Eye (tissue), 1 donor: ENCODE measurements around the gene KDM4E.
"Not testable (repeated sequence)": the region's sequence is repeated elsewhere in the genome, so short reads cannot be mapped to it uniquely, and the experiment has no call there.

ENCODE experiments used
- DNase-seq: peaks from one replicate; pipeline ENCODE4 v3.0.0-alpha.2; 2015

The KDM4E gene

DNA sequence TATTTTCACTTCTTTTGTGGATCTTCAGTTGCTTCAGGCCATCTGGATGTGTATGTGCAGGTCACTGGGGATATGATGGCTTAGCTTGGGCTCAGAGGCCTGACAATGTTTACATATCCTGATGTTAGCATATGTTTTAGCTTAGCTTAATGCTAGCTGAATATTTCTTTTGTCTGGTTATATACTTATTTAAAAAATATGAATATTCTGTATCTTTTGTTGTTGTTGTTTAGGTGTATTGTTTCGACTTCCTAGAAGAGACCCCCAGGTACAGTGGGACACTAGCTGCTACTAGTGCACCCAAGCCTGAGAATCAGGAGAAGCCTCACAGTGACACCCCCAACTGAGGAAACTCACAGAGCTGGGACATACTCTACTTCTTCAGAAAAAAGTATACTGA lies at the start of gene KDM4E:
Gene KDM4E, plus strand, starts transcription at position 301 of the 400 bp plus-strand sequence. CDS start 300 bp downstream, outside the sequence.
- DNase-seq: no peak

DNA sequence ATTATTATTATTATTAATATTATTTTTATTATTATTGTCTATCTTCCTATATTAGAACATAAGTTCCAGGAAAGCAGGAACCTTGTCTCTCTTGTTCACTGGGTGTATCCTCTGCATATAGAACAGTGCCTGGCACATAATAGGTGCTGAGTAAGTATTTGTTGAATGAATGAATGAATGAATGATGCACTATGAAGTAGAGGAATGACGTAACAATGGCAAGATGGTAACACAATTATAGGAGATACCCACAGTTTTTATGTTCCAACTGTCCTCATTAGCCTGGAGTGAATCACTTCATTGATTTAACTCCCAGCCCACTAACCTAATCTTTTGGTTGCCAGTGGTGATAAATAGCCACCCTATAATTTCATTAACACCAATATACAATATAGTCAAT lies 49.5 kb upstream of the KDM4E start:
- no peak for DNase-seq

DNA sequence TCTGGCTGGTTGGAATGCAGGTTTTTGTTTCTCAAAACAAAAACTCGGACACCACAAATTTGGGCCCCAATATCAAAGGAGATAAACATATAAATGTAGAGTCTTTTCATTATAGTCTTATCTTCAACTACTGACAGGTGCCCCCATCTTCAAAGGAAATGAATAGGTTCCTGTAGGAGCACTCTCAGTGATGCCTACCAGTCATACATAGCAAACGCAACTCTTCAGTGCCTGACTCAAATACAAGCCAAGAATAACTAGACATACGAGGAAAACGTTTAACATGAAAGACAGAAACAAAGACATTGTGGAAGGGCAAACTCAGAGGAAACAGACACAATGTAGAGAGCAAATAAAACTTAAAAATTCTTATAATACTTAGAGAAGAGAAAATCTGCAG lies 37.7 kb upstream of the KDM4E start:
- DNase-seq: no peak

DNA sequence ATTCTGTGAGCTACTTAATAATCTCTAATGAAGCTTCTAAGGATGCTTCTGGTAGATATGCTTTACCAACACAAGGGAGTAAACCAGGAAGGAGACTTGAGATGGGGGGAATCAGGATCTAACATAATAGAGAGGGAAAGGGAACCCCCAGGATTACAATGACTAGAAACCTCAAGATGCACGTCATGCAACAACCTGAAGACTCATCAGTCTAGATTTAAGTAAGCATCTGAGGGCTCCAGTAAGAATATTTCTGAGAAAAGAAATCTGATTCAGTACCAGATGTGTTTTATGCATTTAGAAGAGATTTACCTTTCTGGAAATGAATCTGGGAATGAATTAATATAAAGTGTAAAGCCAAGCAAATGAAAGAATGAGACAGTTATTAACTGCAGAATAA lies 36.3 kb upstream of the KDM4E start:
- DNase-seq: no peak

DNA sequence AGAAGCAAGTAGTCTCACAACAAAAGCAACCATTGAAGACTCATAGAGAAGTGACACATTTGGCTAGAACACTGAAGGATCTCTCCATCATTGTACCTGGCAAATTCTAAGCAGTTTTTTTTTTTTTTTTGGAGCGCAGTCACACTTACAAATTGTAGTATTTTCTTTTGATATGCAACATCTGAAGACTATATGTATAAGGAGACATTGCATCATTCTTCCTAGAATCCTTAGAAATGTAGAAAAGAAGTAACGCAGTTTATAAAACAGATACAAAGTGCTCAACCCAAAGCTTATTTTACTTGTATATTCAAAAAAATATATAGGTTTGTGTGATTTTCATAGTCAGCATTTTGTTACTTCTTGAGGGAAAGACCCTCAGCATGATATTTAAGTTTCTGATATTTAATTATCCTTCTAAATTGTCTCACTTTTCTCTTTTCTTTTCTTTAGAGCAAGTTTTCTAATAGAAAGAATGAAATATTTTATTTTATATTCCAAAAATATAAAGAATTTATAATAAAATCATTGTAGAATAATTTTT lies 31.6 kb upstream of the KDM4E start:
- DNase-seq: no peak

DNA sequence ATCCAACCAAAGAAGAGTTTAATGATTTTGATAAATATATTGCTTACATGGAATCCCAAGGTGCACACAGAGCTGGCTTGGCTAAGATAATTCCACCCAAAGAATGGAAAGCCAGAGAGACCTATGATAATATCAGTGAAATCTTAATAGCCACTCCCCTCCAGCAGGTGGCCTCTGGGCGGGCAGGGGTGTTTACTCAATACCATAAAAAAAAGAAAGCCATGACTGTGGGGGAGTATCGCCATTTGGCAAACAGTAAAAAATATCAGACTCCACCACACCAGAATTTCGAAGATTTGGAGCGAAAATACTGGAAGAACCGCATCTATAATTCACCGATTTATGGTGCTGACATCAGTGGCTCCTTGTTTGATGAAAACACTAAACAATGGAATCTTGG lies 27.6 kb upstream of the KDM4E start:
- no peak for DNase-seq

DNA sequence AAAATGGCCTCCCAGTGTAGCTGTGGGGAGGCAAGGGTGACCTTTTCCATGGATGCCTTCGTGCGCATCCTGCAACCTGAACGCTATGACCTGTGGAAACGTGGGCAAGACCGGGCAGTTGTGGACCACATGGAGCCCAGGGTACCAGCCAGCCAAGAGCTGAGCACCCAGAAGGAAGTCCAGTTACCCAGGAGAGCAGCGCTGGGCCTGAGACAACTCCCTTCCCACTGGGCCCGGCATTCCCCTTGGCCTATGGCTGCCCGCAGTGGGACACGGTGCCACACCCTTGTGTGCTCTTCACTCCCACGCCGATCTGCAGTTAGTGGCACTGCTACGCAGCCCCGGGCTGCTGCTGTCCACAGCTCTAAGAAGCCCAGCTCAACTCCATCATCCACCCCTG lies 26.8 kb upstream of the KDM4E start:
- no peak for DNase-seq

DNA sequence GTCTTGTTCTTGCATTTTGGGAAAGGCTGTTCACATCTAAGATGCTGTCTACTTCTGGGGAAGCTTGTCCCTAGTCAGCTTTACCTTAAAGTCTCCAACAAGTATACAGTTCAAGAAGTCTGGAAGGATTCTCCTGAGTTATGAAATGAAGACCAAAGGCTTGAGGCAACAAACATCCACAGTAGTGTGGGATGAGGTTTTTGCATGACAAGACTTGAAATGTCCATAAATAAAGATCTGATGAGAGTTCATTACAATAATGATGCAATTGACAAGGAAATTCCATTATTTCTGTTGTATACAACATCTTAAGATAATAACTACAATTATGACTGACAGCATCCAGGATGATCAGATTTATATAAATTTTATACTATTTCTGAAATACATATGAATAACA lies 21.3 kb upstream of the KDM4E start:
- no peak for DNase-seq

DNA sequence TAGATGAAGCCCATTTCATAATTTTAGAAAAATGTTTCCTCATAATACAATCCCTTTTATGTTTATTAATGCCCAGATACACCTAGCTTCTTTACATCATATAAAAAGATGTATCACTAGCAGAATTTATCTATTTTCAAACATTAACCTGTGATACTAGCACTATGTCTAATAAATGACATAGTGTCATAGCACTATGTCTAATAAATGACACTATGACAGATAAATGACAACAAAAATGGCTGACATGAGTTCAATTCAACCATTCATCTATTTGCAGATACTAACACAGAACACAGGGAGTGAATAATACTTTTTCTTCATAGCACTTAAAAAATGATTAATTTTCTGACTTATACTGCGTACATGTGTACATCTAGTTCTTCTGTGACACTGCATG lies 19.4 kb upstream of the KDM4E start:
- DNase-seq: no peak

DNA sequence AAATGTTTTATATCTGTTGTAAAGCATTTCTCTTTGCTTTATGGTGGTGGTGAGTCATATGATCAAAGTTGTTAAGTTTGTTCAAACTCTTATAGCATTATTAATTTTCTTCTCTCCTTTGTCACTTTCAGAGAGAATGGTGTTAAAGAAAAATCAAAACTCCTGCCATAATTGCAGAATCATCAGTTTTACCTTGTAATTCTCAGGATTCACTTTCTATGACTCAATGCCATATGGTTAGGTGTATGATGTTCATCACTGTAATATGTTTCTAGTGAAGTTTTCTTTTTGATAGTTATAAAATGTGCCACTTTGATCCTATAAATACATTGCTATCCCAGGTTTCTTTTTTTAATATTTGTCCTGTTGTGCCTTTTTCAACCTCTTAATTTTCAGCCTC lies 13.7 kb upstream of the KDM4E start:
- DNase-seq: no peak

DNA sequence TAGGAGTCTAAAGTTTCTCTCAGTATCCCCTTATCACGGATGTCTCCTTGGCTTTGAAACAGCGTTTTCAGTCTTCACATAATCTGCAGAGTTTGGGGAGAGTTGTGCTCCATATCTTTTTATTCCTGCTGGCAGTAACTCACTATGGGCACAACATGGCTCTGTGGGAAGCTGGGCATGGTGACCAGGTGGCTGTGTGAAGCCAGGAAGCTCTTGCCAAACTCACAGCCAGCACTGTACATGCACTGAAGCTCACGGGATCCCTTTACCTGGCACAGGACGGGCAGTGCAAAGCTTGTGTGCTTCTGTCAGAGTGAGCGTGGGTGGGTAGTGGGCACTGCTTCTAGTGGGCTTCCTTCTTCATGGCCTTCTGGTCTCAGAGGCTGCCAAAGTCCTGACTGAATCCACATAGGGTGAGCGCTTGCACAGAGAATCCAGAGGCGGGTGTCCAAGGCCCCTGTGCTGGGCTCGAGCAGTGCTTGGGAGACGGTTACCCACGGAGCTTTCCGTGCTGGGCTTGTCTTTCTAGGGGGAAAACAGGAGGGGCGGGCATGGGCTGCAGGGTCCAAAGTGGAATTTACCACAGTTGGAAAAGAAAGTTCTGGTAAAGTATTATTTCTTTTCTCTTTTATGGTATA lies 10.8 kb upstream of the KDM4E start:
- no peak for DNase-seq

DNA sequence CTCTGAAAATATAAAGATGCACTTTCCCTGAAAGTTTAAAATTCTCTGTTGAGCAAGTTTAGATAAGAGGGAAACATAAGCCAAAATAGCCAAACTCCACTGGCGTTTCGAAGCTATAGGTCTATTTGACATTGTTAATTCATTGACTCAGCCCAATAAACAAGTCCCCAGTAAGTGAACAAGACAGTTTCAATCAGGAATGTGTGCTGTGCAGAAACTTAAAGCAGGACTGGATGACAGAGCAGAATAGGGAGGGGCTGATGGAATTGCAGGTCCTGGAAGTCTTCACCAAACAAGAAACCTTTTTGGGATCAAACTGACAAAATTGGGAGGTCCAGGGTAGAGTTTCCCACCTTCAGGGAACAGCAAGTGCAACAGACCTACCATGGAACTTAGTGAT lies 8.9 kb upstream of the KDM4E start:
- no peak for DNase-seq

DNA sequence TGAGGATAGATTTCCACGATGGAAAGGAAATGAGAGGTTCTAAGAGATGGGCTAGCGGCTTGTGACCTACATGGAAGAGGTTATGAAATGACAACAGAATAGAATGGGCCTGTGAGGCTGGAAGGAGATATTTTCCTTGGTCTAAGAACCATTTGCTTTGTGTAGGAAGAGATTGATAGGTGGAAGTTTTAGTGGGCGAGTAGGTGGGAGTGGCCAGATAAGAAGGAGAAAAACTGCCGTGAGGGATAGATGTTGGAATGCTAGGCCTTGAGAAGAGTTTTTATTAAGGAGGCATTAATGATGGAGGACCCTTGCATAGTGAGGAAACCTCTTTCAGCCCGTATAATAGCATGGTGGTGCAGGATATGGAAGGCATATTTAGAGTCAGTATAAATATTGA lies 3.6 kb upstream of the KDM4E start:
- DNase-seq: not testable (repeated sequence)

DNA sequence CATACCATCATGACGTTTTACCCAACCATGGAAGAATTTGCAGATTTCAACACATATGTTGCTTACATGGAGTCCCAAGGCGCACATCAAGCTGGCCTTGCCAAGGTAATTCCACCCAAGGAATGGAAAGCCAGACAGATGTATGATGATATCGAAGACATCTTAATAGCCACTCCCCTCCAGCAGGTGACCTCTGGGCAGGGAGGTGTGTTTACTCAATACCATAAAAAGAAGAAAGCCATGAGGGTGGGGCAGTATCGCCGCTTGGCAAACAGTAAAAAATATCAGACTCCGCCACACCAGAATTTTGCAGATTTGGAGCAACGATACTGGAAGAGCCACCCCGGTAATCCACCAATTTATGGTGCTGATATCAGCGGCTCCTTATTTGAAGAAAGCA lies 536 bp downstream of the KDM4E start:
- DNase-seq: not testable (repeated sequence)

DNA sequence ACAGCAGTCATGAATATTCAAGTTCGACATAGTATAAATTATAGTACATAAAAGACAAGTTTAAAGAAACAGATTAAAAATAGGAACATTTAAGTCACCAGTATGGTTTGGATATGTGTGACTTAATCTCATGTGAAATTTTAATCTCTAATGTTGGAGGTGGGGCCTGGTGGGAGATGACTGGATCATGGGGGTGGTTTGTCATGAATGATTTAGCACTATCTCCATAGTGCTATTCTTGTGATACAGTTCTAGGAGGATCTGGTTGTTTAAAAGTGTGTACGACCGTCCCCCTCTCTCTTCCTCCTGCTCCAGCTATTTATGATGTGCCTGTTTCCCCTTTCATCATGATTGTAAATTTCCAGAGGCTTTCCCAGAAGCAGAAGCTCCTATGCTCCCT lies 3.3 kb downstream of the KDM4E start:
- DNase-seq: no peak

DNA sequence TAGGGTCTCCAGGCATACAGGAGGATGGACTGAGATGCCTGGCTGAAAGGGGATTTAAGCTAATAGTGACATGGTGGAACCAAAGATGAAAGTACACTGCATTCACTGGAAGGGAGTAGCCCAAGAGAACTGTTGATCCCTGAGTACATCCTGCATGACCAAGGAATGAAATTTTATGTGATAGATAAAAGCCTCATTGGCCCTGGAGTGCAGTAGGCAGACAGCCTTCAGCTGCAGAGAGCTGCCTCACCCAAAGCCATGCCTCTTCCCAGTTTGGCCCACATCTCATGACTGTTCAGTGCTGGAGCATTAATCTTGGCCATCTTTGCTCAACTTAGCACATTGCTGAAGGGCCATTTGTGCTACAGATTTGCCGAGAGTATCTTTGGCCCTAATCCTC lies 8.0 kb downstream of the KDM4E start:
- DNase-seq: no peak

DNA sequence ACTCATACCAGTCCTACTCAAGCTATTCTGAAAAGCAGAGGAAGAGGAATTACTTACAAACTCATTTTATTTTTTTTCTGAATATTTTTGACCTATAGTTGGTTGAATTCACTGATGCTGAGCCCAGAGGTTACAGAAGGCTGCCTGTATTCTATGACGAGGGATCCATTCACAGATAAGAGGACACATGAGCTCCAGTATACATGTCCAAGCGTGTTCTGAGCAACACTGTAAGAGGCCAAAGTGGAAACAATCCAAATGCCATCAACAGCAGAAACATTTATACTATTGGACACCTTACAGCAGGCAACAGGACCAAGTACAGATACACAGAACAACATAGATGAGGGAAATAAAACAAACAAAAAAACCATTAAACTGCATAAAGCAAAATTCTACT lies 10.3 kb downstream of the KDM4E start:
- no peak for DNase-seq

DNA sequence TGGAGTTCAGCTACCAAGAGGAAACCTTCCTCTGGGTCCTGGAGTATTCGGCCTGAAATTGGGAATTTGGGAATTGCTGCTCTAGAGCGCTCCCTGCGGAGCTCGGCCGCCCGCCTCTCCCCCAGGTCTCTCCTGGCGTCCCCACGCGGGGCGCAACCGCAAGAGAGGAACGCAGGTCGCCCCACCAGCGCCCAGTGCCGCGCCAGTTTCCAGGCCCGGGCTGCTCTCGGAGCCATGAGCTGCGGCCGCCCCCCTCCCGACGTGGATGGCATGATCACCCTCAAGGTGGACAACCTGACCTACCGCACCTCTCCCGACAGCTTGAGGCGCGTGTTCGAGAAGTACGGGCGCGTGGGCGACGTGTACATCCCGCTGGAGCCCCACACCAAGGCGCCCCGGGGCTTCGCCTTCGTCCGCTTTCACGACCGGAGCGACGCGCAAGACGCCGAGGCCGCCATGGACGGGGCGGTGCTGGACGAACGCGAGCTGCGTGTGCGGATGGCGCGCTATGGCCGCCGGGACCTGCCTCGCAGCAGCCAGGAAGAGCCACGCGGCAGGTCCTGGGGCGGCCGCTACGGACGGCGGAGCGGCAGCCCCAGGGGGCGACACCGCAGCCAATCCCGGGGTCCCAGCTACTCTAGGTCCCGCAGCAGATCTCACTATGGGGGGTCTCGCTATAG lies 12.4 kb downstream of the KDM4E start:
- peak; percentile 43 for DNase-seq

DNA sequence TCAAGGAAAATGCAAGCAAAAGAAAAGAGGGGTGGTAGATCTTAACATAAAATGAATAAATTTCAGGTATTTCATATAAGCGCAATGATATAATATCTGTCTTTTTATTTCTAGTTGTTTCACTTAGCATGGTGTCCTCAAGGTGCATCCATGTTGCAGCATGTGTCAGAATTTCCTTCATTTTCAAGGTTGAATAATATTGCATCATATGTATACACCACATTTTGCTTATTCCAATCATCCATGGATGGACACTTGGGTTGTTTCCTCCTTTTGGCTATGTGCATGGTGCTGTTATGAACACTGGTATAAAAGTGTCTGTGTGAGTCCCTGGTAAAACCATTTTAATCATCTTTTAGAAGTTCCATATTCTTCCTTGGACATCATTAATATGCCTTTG lies 17.2 kb downstream of the KDM4E start:
- no peak for DNase-seq

DNA sequence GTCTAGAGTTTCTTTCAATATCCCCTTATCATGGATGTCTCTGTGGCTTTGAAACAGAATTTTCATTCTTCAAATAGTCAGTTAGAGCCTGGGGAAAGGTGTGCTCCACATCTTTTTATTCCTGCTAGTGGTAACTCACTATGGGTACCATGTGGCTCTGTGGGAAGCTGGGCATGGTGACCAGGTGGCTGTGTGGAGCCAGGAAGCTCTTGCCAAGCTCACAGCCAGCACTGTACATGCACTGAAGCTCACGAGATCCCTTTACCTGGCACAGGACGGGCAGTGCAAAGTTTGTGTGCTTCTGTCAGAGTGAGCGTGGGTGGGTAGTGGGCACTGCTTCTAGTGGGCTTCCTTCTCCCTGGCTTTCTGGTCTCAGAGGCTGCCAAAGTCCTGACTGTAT lies 17.8 kb downstream of the KDM4E start:
- DNase-seq: no peak

DNA sequence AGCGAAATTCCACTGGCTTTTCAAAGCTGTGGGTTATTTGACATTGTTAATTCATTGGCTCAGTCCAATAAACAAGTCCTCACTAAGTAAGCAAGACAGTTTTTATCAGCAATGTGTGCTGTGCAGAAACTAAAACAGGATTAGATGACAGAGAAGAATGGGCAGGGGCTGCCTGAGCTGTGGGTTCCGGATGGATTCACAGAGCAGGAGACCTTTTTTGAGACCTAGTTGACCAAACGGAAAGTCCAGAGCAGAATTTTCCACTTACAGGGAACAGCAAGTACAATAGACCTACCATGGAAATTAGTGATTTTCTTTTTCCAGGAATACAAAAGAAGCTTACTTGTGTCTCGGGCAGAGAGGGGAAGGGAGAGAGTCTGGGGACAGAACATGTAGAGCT lies 19.0 kb downstream of the KDM4E start:
- DNase-seq: no peak

DNA sequence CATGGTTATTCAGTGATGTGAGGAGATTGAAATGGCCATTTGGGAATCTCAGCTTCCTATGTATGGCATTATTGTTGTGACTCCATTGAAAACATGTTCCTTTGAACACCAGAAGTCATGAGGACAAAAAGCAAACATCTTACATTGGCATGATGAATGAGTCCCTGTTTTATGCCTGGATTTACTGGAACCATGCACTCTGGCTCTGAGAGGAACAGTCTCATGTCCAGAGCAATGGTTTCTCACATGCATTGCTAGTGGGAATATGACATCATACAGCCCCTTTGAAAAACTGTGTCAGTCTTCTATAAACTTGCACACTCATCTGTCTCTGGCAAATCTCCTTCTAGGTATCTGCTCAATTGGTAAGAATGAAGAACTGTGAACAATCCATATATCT lies 20.8 kb downstream of the KDM4E start:
- DNase-seq: no peak

DNA sequence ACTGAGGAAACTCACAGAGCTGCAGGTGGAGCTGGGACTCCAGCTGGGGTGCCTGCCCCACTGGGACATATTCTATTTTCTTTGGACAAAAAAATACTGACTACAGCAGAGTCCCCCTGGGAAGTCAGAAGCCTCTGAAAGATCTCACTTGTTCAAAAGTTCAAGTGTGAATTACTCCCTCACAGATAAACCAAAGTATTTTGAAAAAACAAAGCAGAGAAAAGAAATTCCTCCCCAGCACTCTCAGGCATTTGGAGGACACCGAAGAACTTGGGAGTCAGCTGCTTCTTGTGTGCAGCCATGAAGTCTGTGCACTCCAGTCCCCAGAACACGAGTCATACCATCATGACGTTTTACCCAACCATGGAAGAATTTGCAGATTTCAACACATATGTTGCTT lies 24.1 kb downstream of the KDM4E start, which contains the start of gene KDM4F:
Gene KDM4F, plus strand, starts transcription at position 301 of the 400 bp plus-strand sequence.
- DNase-seq: not testable (repeated sequence)

DNA sequence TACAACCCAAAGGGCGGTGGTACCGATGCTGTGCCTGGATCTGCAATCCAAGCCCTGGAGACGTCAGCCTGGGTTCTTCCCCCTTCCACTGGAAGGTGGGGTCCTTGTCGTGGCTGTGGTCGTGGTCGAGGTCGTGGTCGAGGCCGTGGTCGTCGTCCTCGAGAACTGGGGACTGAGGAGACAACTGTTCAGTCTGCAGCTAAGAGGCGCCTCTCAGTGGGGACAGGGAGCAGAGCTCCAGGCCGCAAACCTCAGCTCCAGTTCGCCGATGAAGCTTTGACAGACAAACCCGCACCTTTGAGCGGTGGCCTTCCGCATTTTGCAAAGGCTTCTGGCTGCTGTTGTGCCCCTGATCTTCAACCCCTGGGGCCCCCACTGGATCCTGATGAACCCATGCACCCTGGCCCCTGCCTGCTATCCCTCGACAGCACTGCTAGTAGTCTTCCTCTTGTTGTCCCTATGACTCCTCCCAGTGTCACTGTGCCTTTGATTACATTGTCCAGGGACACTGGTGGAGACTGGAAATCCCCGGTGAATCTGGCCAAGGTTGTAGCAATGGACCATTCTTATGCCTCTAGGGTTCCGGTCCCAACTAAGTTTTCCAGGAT lies 25.6 kb downstream of the KDM4E start:
- DNase-seq: no peak
